Keratinocyte (primary cell): Measurements from ENCODE around the gene APRT. TPM values are rescaled to one million over a fixed set of nuclear protein-coding genes. Genes with fewer than 3 reads are reported as not detected.

Experiments
- DNase-seq: peaks from one replicate; pipeline ENCODE4 v3.0.0-alpha.2; 2011; ENCODE audit warnings: low read depth, missing footprints, low spot score
- FAIRE-seq: peaks from 2 replicates; lab custom pipeline; 2011; peaks lifted over from hg19 to GRCh38; lab: Jason Lieb, UNC
- H2AFZ ChIP-seq: 2 replicates; pipeline ENCODE4 v1.6.0; 2012; ENCODE audit warnings: low read length, control low read depth, inconsistent platforms; ENCODE audit not compliant: control insufficient read depth
- H3K27ac ChIP-seq: 2 replicates; pipeline ENCODE4 v1.5.1; 2011; ENCODE audit warnings: low read length; ENCODE audit not compliant: control insufficient read depth, insufficient read depth
- H3K27me3 ChIP-seq: 3 replicates; pipeline ENCODE4 v1.6.0; 2011; ENCODE audit warnings: low read length; ENCODE audit not compliant: control insufficient read depth, insufficient read depth; ENCODE audit errors: extremely low read depth
- H3K36me3 ChIP-seq, 2 experiments: 2 replicates in 1 of 2; 3 replicates in 1 of 2; pipeline ENCODE4 v1.5.1; 2011; ENCODE audit warnings: low read length in 2 of 2, mild to moderate bottlenecking in 1 of 2; ENCODE audit not compliant: control insufficient read depth in 2 of 2, insufficient read depth in 2 of 2; ENCODE audit errors: extremely low read depth in 1 of 2
- H3K4me1 ChIP-seq: 3 replicates; pipeline ENCODE4 v1.5.1; 2011; ENCODE audit warnings: low read length; ENCODE audit not compliant: control insufficient read depth, insufficient read depth; ENCODE audit errors: extremely low read depth
- H3K4me2 ChIP-seq: 3 replicates; pipeline ENCODE4 v1.6.0; 2011; ENCODE audit warnings: low read depth, low read length; ENCODE audit not compliant: control insufficient read depth, insufficient read depth; ENCODE audit errors: extremely low read depth
- H3K4me3 ChIP-seq, 3 experiments: fragments of 200-600 bp in 1 of 3; sonication (generic) in 1 of 3; 2 replicates in 2 of 3; 3 replicates in 1 of 3; pipeline ENCODE4 v1.5.1; 2011 to 2016; ENCODE audit warnings: low read length in 3 of 3, mild to moderate bottlenecking in 3 of 3, control low read depth in 2 of 3, inconsistent platforms in 1 of 3, low read depth in 1 of 3, mixed read lengths in 1 of 3, mixed run types in 1 of 3, moderate library complexity in 1 of 3; ENCODE audit not compliant: control insufficient read depth in 2 of 3, insufficient read depth in 2 of 3; ENCODE audit errors: extremely low read depth in 1 of 3
- H3K79me2 ChIP-seq: 2 replicates; pipeline ENCODE4 v1.6.0; 2012; ENCODE audit warnings: low read length; ENCODE audit not compliant: control insufficient read depth, insufficient read depth
- H3K9ac ChIP-seq: 3 replicates; pipeline ENCODE4 v1.6.0; 2011; ENCODE audit warnings: low read length; ENCODE audit not compliant: control insufficient read depth, insufficient read depth; ENCODE audit errors: extremely low read depth
- H3K9me1 ChIP-seq: 3 replicates; pipeline ENCODE4 v1.6.0; 2011; ENCODE audit warnings: low read length; ENCODE audit not compliant: control insufficient read depth, insufficient read depth; ENCODE audit errors: extremely low read depth
- H3K9me3 ChIP-seq: 2 replicates; pipeline ENCODE4 v1.5.1; 2012; ENCODE audit warnings: low read depth, low read length; ENCODE audit not compliant: control insufficient read depth
- H4K20me1 ChIP-seq: 3 replicates; pipeline ENCODE4 v1.6.0; 2011; ENCODE audit warnings: low read length; ENCODE audit not compliant: control insufficient read depth, insufficient read depth; ENCODE audit errors: extremely low read depth
- CTCF ChIP-seq, 3 experiments: IDR thresholded peaks in 1 of 3; conservative IDR thresholded peaks in 1 of 3; optimal IDR thresholded peaks in 1 of 3; 2 replicates in 2 of 3; 3 replicates in 1 of 3; pipeline versions ENCODE3 to v1.5.1; 2011; ENCODE audit warnings: low read length in 3 of 3, mild to moderate bottlenecking in 3 of 3, moderate library complexity in 2 of 3, control low read depth in 1 of 3, inconsistent platforms in 1 of 3; ENCODE audit not compliant: insufficient read depth in 2 of 3; ENCODE audit errors: extremely low read depth in 1 of 3
- EZH2 ChIP-seq: IDR thresholded peaks from one replicate; pipeline ENCODE4 v1.6.1; 2012; ENCODE audit warnings: inconsistent platforms, mild to moderate bottlenecking, low read length, moderate library complexity
- dilution Hi-C: fragments of 300-500 bp; cut with MboI; formaldehyde crosslinking; loops from one replicate; pipeline ENCODE4 v1.7.0; 2020; ENCODE audit warnings: low sequenced_read_pairs; ENCODE audit not compliant: extremely low pct_ligation_motif_present
- polyA plus RNA-seq, 5 experiments: library from polyadenylated mRNA; depleted of rRNA in 3 of 5; stranded (reverse) in 3 of 5; stranded (forward) in 1 of 5; unstranded in 1 of 5; fragments of >200 nt; gene quantifications; 1 replicate in 1 of 5; 2 replicates in 3 of 5; 3 replicates in 1 of 5; pipeline versions ENCODE4 v1.2.1 to v1.2.3, GENCODE V29; 2011 to 2012; ENCODE audit warnings: missing spikeins in 2 of 5, low read depth in 1 of 5, low replicate concordance in 1 of 5

APRT gene
- polyA plus RNA-seq, 1 donor (not counting 4 experiments of a cell fraction or from before 2014, with no cell fraction given): 106 TPM

DNA sequence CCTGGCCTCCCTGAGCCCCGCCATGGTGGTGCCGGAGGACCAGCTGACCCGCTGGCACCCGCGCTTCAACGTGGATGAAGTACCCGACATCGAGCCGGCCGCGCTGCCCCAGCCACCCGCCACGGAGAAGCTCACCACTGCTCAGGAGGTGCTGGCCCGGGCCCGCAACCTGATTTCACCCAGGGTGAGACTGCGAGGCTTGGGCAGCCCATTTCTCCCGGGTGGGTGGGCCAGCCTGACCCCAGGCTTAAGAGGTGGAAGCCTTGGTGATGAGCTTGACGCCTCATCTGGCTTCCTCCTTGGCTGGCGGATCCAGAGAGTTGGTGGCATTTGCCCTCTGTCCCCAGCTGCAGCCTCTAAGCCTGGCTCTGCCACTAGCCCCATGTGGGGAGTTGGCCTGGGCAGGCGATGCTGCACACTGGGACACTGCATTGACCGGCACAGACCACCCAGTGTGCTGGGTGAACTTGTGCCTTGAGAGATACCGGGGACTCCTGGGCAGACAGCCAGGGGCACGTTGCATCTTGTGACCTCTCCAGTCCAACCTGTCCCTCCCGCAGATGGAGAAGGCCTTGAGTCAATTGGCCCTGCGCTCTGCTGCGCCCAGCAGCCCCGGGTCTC is 5.1 kb downstream of the APRT start:
- FAIRE-seq: no peak

GRCh38 chr16:88805887-88806393 is 5.8 kb downstream of the APRT start:
- peaks cover 2% of the 10 kb centered on the region for H4K20me1 ChIP-seq
- H2AFZ ChIP-seq: no peak overlapping the region
- H3K9me3 ChIP-seq: no peaks in the 10 kb centered on the region
- no peaks in the 10 kb centered on the region for H3K27me3 ChIP-seq
- H3K9ac ChIP-seq: no peak overlapping the region
- H3K4me2 ChIP-seq: no peak overlapping the region
- H3K9me1 ChIP-seq: peaks cover 4% of the 10 kb centered on the region
- TF ChIP-seq CTCF (optimal IDR thresholded peaks at IDR 0.05 in 1 of 3, IDR thresholded peaks at IDR 0.05 in 1 of 3, conservative IDR thresholded peaks at IDR 0.05 in 1 of 3; ENCODE audit: extremely low read depth in 1 of 3, insufficient read depth in 2 of 3, low read length in 3 of 3) (no peak), EZH2 (no peak)
- dilution Hi-C loops: no loop called here
- no peak overlapping the region for H3K27ac ChIP-seq
- H3K4me1 ChIP-seq: peaks cover 25% of the 10 kb centered on the region
- DNase-seq (no peak), FAIRE-seq (no peak)
- peaks cover 13 to 19% of the 10 kb centered on the region in 2 experiments for H3K36me3 ChIP-seq
- peaks cover 26% of the 10 kb centered on the region for H3K79me2 ChIP-seq
- H3K4me3 ChIP-seq: no peak overlapping the region

More for the DNA sequence above, 5.1 kb downstream of the APRT start:
- H3K79me2 ChIP-seq: peaks cover 30% of the 10 kb centered on the region
- peaks cover 13 to 19% of the 10 kb centered on the region in 2 experiments for H3K36me3 ChIP-seq
- peaks cover 2% of the 10 kb centered on the region for H4K20me1 ChIP-seq
- no peak overlapping the region for H3K4me2 ChIP-seq
- no peaks in the 10 kb centered on the region for H3K27me3 ChIP-seq
- H3K9ac ChIP-seq: no peak overlapping the region
- H3K9me1 ChIP-seq: peaks cover 4% of the 10 kb centered on the region
- H3K9me3 ChIP-seq: no peaks in the 10 kb centered on the region
- no peak for DNase-seq
- peaks cover 27% of the 10 kb centered on the region for H3K4me1 ChIP-seq
- H3K27ac ChIP-seq: no peak overlapping the region
- no peak overlapping the region for H3K4me3 ChIP-seq
- H2AFZ ChIP-seq: no peak overlapping the region
- TF ChIP-seq CTCF (optimal IDR thresholded peaks at IDR 0.05 in 1 of 3, IDR thresholded peaks at IDR 0.05 in 1 of 3, conservative IDR thresholded peaks at IDR 0.05 in 1 of 3; ENCODE audit: extremely low read depth in 1 of 3, insufficient read depth in 2 of 3, low read length in 3 of 3) (no peak), EZH2 (no peak)
- dilution Hi-C loops: no loop called here
